IPS-18c (cell line): ENCODE data around the gene TES.
"Not testable (repeated sequence)": the region's sequence is repeated elsewhere in the genome, so short reads cannot be mapped to it uniquely, and the experiment has no call there.

Source experiments
- H3K4me3 ChIP-seq: 2 replicates; pipeline ENCODE4 v1.7.0; 2013; ENCODE audit warnings: low read depth, mild to moderate bottlenecking, low read length, moderate library complexity; ENCODE audit not compliant: insufficient read depth
- H3K9me3 ChIP-seq: one replicate; pipeline ENCODE4 v1.6.1; 2013; ENCODE audit warnings: mild to moderate bottlenecking, low read length, moderate library complexity; ENCODE audit not compliant: control insufficient read depth, insufficient read depth

The TES gene

DNA sequence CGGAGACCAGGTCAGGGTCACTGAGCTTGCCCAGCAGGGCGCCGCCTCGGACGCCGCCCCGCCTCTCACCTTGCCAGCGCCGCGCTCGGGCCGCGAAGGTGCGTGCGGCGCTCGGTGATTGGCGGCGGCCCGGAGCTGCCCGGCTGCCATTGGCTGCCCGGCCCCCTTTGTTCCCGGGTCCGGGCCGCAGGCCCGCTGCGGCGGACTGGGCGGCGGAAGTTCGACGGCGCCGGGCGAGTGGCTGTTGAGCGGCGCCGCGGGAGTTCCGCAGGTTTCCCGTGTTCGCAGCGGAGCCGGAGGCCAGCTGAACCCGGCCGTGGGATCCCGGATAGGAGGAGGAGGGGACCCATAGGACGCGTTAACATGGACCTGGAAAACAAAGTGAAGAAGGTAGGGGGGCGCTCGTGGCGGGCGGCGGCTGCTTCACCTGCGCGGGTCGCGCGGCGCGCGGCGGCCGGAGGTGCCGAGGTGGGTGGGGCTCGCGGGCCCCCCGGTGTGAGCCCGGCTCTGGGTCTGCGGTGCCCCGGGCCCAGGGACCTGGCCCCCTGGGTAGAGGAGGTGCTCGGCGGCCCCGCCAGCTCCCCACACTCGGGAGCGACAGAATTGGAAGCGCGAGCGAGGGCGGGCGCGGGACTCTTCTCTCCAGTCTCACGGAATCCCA is at the start of gene TES:
Gene TES, plus strand, starts transcription at position 195 of the 661 bp plus-strand sequence. Its CDS starts 169 bp downstream, at position 364.
- Histone ChIP-seq H3K4me3 (peak within 1 kb of the TSS; percentile 82), H3K9me3 (no peaks in the 10 kb centered on the region)

DNA sequence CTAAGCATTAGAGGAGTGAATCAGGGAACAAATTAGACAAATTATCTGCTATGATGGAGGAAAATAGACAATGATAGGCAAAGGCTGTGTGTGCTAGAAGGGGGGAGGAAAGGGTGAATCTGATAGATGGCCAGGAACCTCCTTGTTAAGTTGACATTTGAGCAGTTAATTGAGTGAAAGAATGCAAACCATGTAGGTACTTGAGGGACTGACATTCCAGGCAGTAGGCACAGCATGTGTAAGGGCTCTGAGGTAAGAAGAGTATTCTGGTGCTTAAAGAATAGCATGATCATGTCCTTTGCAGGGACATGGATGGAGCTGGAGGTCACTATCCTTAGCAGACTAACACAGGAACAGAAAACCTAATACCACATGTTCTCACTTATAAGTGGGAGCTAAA is 48.6 kb upstream of the TES start:
- Histone ChIP-seq H3K9me3 (no peaks in the 10 kb centered on the region), H3K4me3 (no peak overlapping the region)

GRCh38 chr7:116162254-116162653 is 48.1 kb upstream of the TES start:
- H3K9me3 ChIP-seq = no peaks in the 10 kb centered on the region
- no peak overlapping the region for H3K4me3 ChIP-seq

GRCh38 chr7:116162992-116163391 is 47.3 kb upstream of the TES start:
- Histone ChIP-seq H3K9me3 (no peaks in the 10 kb centered on the region), H3K4me3 (no peak overlapping the region)

DNA sequence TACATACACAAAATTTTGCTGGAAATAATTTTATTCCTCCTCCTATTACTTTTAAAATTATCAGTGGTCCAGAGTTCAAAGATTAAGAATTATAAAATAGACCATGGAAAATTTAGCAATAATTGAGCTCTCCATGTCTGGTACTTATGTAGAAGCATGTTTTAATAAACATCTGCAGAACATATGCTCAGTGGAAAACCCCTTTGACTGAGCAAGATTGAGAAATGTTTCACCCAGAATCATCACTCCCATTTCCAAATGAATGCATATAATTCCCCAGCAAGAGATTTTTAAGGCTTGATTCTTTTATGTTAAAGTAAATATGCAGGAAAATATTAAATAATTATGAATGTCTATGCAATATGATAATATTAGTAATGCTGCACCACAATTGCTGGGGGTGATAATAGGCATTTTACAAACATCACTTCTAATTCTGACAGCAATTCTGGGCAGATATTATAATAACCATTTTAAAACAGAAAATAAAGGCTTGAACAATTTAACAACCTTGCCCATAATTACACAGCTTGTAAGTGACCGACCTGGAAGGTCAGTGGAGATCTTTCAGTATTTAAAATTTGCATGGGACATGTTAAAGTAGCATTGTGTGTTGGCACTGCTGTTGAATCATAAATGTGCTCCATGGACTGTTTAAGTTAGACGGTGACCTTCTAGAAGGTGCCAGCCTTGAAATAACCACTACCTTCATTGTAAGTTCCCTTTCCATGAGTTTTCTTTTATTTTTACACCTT is 45.6 kb upstream of the TES start:
- H3K9me3 ChIP-seq = no peaks in the 10 kb centered on the region
- no peak overlapping the region for H3K4me3 ChIP-seq

GRCh38 chr7:116165717-116166116 is 44.6 kb upstream of the TES start:
- no peaks in the 10 kb centered on the region for H3K9me3 ChIP-seq
- no peak overlapping the region for H3K4me3 ChIP-seq

DNA sequence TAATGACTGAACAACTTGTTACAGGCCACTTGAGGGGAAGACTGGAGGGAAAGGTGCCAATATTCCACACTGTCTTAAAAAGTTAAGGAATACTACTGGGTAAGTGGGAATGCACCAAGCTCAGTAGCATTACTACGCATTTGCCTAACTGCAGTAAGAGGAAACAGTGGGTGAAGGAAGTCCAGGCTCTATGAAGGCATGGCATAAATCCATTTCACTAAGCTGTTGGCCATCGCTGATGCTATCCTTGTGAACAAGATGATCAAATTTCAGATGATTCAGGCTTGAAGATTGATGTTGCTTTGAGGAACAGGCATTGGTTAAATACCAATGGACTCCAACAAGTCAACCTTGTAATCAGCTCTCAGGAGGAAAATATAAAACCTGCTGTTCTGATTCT is 44.2 kb upstream of the TES start:
- Histone ChIP-seq H3K9me3 (no peaks in the 10 kb centered on the region), H3K4me3 (no peak overlapping the region)

DNA sequence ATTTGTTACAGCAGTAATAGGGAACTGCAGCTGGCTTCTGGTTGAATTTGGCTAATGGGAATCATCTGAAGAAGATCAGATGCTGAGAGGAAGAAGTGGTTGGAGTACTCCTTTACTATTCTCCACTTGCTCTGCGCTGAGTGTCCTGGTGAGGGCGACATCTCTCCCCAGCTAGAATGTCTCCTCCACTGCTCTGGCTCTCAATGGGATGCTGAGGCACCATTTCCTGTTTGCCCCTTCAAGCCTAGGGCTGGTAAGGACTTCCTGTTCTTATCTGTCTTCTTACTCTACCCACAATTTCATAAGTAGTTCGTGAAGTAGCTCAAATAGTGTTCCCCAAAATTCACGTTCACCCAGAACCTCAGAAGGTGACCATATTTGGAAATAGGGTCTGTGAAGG is 43.2 kb upstream of the TES start:
- Histone ChIP-seq H3K4me3 (no peak overlapping the region), H3K9me3 (no peaks in the 10 kb centered on the region)

DNA sequence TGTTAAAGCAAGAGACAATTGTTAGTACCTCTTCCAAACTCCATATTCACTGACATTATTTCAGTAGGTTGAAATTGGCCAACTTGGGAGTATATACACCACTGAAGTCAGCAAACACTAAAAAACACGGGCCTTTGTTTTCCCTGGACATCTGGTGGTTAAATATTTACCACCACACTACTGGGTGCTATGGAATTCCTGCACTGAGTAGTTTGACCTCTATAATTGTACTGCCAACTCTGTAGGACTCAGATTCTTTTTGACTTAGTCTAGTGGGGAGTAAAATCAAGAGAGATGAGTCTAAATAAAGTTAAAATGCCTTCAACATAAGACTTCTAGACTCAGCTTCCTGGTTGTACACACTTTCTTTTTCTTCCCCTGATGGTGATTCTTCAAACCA is 41.3 kb upstream of the TES start:
- Histone ChIP-seq H3K4me3 (no peak overlapping the region), H3K9me3 (no peaks in the 10 kb centered on the region)

DNA sequence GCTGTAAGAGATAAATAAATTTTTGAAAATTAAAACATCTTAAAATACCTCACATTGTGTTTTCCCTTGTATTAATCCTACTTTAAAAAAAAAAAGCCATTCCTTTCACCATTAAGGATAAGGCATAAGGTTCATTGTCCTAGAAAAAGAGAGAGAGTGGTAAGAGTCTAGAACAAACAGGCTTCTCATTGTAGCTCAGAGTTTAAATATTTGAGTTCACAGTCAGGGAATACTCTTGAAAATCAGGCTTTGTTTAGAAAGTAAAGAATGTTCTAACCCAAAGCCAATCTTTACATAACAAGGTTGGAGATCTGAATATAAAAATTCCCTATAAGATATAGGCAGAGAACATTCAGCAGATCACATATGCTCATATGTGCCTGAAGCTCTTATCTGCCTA is 40.2 kb upstream of the TES start:
- Histone ChIP-seq H3K9me3 (no peaks in the 10 kb centered on the region), H3K4me3 (no peak overlapping the region)

DNA sequence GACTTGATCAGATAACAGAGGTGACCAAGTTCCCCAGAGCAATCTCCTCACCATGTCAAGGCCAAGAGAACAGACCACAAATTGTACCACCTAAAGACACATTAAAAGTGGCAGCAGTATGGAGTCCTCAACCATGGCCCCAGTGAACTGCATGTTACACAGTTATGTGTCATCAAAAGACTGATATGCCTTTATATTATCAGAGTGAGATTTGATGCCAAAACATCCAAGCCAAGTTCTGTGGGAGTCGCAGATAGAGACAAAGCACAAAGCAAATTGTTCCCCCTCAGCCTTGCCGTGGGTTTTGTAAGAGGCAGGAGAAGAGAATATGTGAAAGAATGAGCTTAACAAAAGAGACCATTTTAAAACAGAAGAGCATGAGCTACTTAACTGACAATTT is 39.2 kb upstream of the TES start:
- no peak overlapping the region for H3K4me3 ChIP-seq

DNA sequence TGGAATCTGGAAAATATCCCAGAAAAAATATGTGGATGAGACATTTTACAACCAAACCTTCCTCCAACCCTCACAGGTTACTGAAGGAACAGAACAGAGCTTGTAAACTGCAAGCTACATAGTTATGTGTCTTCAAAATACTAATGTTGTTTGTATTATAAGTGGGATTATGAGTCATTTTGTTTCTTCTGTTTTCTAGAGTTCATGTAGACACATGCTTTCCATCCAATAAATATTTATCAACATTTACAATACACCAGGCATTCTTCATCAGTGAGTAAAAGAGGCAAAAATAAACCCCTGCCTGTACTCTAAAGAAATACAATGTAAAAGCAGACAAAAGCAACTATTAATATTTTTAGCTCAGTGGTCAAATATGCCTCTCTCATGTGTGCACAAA is 38.0 kb upstream of the TES start:
- Histone ChIP-seq H3K9me3 (no peaks in the 10 kb centered on the region), H3K4me3 (no peak overlapping the region)

More for the DNA sequence above, 39.2 kb upstream of the TES start:
- no peaks in the 10 kb centered on the region for H3K9me3 ChIP-seq

GRCh38 chr7:116173051-116174028 is 37.0 kb upstream of the TES start:
- Histone ChIP-seq H3K4me3 (no peak overlapping the region), H3K9me3 (no peaks in the 10 kb centered on the region)

GRCh38 chr7:116175095-116175494 is 35.2 kb upstream of the TES start:
- H3K4me3 ChIP-seq, H3K9me3 ChIP-seq: not testable (repeated sequence)

- Histone ChIP-seq H3K9me3 (no peaks in the 10 kb centered on the region), H3K4me3 (no peak overlapping the region)
Measured at GRCh38 chr7:116176226-116176625, 34.1 kb upstream of the TES start.

DNA sequence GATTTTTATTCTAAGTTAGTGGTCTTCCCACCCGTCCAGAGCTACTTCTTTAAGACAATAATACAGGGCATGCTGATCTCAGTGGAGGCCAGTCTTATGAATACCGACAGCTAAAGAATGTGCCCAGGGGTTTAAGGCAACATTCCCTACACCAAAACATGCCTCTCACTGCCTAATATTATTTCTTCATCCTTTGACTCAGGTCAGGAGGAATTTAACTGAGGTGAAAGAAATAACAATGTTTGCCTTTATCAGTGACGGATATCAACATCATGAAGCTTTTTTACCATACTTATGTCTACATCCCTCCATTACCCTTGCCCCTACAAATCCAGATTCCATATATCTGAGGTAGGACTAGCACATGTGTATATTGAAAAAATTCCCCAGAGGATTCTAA is 33.3 kb upstream of the TES start:
- Histone ChIP-seq H3K4me3 (no peak overlapping the region), H3K9me3 (no peaks in the 10 kb centered on the region)

GRCh38 chr7:116180302-116180701 is 30.0 kb upstream of the TES start:
- H3K9me3 ChIP-seq = no peaks in the 10 kb centered on the region
- no peak overlapping the region for H3K4me3 ChIP-seq

GRCh38 chr7:116182023-116182422 is 28.3 kb upstream of the TES start:
- no peak overlapping the region for H3K4me3 ChIP-seq

More at GRCh38 chr7:116182023-116182422, 28.3 kb upstream of the TES start:
- H3K9me3 ChIP-seq = peaks cover 2% of the 10 kb centered on the region
